GM12892 (cell line): ENCODE measurements around the gene DLX6.

Experiments
- DNase-seq: peaks from one replicate; pipeline ENCODE4 v3.0.0; 2011; ENCODE audit not compliant: insufficient read length
- FAIRE-seq: peaks from 2 replicates; lab custom pipeline; 2011; peaks lifted over from hg19 to GRCh38; lab: Jason Lieb, UNC
- POLR2A ChIP-seq: IDR thresholded peaks from 2 replicates; pipeline ENCODE4 v1.6.1; 2011; ENCODE audit warnings: low read depth, low read length, control low read depth
- POLR2AphosphoS5 ChIP-seq: IDR thresholded peaks from 2 replicates; pipeline ENCODE4 v1.6.1; 2011; ENCODE audit warnings: low read depth, low read length, control low read depth
- TAF1 ChIP-seq: IDR thresholded peaks from 2 replicates; pipeline ENCODE4 v1.6.1; 2011; ENCODE audit warnings: low read depth, mild to moderate bottlenecking, control low read depth, low read length, borderline replicate concordance

DLX6 gene

DNA sequence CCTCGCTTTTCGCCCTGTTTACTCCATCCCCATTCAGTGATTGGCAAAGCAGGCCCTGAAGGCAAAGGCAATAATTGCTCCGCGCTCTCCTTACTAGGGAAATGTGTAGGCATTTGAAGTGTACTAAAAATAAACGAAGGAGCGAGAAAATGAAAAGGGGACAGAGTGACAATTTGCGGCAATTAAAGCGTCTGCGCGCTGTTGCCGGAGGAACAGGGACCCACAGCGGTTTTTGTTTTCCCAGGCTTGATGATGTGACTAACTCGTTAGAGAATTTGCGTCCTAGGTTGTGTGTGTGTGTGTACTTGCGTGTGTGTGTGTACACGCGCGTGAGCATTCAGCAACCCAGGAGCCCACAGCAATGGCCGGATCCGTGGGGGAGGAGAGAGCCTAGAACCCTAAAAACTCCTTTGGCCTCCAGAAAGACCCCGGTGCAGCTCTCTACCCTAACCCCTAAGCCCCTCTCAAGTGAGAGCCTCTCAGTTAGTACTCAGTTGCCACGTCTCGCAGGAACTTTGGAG, 7.8 kb upstream of the DLX6 start:
- TF ChIP-seq POLR2AphosphoS5 = no peak
- no peak for TF ChIP-seq POLR2A
- no peak for TF ChIP-seq TAF1
- no peak for FAIRE-seq
- DNase-seq = no peak

DNA sequence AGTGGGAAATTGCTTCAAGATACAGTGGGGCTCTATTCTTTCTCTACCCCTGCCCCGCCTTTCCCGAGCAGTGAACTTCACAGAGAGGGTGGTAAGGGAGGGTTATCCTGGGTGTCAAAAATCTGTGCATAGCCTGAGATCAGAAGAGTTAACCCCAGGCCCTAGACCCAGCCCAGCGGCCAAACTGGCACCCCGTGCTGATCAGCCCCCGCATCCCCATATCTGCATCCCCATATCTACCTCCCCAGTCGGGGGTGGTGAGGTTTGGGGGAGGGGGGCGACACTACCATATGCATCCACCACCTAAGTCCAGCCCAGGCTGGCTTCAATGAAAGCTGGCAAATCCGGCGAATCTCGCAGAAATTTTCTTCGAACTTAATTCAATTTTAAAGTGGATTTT, 7.0 kb upstream of the DLX6 start:
- FAIRE-seq (no peak), DNase-seq (no peak)
- no peak for TF ChIP-seq POLR2AphosphoS5
- TF ChIP-seq TAF1 = no peak
- no peak for TF ChIP-seq POLR2A

DNA sequence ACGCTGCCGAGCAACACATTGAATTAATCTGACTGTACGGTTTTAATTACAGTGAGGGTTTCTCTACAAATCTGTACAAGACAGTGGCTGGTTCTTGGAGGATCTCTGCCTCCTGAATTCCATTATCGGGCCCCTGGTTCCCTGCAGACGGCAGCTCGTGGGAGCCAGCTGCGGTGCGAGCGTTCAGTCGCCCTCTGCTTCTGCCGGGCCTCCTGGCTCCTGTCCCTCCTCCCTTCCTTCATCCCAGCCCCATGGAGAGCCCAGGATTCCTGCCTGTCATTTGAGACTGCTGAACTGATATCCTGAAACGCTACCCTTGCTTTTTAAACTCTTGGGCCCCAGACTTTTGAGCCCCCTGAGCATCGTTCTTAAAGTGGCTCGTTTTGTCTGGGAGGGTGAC, 6.6 kb upstream of the DLX6 start:
- no peak for DNase-seq
- no peak for FAIRE-seq

DNA sequence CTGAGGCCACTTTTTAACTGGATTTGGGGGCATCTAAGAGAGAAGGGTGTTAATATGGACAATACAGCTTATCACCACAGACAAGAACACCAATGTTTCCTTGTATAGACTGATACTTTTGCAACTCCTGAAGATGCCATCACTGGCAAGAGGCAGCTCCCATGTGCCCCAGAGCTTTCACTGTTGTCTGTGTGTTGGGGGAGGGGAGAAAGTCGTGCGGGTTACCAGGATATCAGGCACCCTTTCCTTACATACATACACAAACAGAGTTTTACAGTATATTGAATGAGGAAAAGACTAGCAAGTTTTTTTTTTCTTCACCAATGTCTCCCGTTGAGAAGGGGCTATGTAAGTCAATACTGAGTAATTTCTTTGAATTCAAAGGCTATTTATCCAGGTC, 4.1 kb upstream of the DLX6 start:
- DNase-seq = no peak
- TF ChIP-seq TAF1 (no peak), POLR2A (no peak), POLR2AphosphoS5 (no peak)
- FAIRE-seq = no peak

More for the DNA sequence above, 6.6 kb upstream of the DLX6 start:
- TF ChIP-seq TAF1 (no peak), POLR2AphosphoS5 (no peak), POLR2A (no peak)

DNA sequence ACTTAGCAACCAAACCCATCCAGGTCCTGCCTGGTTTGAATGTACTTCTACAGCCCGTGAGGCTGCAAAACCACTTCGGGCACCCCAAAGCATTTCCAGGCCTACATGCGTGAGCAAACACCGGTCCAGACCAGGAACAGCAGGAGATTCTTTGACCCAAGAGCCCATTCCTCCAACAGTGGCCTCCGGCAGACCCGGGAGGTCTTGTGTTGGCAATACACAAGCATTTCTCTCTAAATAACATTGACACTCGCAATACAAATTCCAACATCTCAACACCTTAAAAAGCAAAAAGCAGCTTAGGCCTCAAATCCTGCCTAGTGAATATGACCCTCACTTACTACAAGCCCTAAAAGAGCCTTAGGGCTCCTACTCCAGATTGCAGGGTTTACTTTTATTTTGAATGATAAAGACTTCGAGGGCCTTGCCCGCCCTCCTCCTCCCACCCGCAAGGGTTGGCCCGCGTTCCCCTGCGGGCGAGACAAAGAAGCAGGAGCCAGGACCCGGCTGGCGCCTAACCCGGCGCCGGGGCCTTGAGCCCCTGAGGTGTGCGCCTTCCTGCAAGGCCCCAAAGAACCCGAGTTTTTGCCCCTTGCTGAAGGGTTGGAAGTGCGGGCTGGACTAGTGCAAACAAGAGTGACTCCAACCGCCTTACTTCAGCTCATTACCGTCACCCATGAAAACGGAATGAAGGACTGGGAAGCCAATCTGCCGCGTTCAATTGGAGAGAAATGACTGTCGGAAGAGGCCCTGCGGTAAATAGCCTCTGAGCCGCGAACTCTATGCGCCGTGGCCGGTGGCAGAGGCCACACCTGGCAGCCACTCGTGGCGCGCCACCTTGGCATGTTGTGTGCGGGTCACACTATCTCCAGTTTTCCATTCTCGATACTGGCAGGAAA, 3.4 kb upstream of the DLX6 start:
- TF ChIP-seq POLR2AphosphoS5 = no peak
- no peak for TF ChIP-seq POLR2A
- TF ChIP-seq TAF1 = no peak
- DNase-seq = no peak
- no peak for FAIRE-seq

DNA sequence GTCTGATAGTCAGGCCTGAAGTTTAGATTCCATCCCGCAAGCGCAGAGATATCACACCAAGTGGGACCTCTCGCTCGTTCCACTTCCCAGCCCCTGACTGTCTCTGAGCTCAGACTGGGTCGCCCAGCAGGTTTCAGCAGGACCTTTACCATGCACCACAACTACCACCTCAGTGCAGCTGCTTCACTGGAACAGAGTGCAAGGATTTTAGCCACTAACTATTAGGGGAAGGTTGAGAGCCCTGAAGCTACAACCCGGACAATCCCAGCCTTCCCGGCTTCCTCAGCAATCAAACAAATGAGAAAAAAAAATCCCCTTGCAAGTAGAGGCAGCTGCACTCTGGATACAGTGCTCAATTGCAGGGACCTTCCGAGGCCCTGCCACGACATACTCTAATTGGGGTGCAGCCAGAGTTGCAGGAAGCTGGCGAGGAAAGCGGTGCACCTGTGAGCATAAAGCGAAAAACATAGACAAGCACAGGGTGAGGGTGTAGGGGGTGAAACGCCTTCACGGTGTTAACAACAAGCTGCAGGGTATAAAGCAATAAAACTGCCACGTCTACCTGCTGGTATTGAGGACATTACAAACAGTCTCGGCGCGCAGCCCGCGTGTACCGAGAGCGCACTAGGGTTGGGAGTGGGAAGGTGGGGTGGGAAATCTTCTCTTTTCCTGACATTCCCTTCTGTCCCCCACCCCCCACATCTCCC, 2.6 kb upstream of the DLX6 start:
- DNase-seq (no peak), FAIRE-seq (no peak)
- TF ChIP-seq POLR2A (no peak), TAF1 (no peak)

DNA sequence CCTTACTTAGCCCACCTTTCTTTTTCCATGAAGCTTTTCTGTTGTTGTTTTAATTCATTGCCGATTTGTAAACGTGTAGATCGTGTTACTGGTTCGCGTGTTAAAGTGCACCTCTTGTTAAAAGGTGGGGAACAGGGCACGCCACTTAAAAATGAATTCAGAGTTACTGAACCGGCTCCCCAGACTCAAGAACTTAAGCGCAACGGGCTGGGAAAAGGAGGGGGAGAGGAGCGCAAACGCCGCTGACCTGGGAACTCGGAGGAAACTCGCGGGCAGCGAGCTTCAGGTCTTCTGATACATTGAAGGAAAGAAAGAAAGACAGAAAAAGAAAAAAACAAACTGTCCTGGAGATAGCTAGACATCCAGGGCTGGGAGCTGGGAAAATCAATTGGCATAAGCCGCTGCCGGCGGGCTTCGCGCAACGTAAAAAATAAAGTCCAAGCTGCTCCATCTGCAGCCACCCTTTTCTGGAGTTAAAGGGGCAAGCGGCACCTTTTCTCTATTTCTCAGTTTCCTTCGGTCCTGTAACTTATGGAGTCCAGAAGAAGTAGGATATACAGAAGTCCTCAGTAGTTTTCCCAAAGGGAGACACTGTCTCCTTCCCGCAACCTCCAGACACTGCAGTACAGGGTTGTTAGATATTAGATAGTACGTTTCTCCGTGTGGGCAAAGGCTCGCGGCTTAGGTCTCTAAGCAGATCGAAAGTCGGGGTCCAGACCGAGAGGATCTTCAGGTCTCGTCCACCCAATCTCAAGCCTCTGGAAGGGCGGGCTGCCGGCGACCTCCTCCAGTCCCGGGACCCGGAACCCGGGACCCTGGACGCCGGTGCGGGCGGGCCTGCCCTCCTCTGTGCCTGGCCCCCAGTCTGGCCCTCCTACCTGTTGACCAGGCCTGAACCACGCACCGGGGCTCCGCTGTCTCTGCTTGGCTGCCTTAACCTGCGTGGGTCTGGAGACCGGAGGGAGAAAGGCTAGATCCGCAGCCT, 1.8 kb upstream of the DLX6 start:
- DNase-seq (no peak), FAIRE-seq (no peak)
- TF ChIP-seq TAF1 (no peak), POLR2A (no peak), POLR2AphosphoS5 (no peak)

DNA sequence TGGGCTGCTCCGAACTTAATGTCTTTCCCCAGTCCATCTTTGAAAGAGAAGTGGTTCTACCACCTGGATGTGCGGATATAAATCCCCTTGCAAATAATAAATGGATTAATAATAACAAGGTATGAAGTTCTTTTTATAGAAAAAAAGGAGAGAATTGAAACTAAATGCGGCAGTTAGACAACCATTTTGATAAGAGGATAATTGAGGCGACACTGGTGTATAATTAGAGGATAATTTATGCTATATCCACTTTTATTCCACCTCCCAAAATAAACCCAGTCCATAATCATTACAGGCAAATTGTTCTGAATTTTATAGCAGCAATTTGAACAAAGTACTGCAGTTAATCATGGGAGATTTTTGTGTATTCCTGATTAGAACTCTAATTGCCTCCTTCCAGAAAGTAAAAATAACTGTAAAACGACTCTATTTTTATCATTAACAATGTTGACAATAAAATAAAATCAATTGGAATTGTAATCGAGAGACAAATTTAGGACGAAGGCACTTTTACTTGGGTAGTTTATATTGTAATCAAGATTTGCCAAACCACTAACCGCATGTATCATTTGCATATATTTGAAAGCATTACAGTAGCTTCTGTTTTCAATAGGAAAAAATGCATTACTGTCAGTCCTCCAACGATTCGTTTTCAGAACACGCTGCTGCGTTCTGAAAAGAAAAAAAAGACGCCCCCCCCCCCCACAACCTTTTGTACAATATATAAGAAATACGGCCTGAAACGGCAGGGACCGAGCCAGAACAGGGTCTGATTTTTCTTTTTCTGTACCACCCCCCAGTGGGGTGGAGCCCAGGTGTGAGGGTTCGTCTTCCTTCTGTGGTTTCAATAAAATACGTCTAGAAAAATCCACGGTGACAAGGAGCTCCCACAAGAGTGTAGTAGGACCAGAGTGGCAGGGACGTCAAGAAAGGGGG, 838 bp upstream of the DLX6 start:
- TF ChIP-seq TAF1 = no peak
- no peak for TF ChIP-seq POLR2A
- no peak for TF ChIP-seq POLR2AphosphoS5
- DNase-seq = no peak
- no peak for FAIRE-seq

DNA sequence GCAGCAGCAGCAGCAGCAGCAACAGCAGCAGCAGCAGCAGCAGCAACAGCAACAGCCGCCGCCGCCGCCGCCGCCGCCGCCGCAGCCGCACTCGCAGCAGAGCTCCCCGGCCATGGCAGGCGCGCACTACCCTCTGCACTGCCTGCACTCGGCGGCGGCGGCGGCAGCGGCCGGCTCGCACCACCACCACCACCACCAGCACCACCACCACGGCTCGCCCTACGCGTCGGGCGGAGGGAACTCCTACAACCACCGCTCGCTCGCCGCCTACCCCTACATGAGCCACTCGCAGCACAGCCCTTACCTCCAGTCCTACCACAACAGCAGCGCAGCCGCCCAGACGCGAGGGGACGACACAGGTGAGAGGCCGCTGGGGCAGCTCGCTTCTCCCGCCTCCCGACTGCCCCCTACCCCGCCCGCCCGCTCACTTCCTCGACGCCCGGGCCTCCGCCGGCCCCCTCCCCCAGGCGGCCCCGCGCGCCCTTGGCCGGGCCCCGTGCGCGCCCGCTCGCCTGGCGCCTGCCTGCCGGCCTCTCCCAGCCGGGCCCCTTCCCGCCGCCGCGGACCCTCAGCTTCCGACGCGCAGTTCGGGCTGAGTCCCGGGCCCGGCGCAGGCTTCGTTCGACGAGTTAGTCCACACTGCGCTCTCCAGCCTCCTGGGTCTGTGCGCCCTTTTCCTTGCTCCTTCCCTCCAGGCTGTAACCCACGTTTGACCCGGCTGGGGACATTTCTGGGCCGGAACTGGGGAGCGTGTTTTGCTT, 882 bp downstream of the DLX6 start:
- FAIRE-seq (no peak), DNase-seq (peak; percentile 48)
- TF ChIP-seq POLR2A = no peak
- no peak for TF ChIP-seq TAF1
- TF ChIP-seq POLR2AphosphoS5 = no peak
